ENCODE data around the gene KIF26B. TPM values are rescaled to one million over a fixed set of nuclear protein-coding genes. Genes with fewer than 3 reads are reported as not detected.
A peak's percentile ranks its signal among the peaks of the same experiment; 100 is the strongest.

The KIF26B gene
- total RNA-seq, 1 experiment from 2014 or later, result 2.1 TPM

DNA sequence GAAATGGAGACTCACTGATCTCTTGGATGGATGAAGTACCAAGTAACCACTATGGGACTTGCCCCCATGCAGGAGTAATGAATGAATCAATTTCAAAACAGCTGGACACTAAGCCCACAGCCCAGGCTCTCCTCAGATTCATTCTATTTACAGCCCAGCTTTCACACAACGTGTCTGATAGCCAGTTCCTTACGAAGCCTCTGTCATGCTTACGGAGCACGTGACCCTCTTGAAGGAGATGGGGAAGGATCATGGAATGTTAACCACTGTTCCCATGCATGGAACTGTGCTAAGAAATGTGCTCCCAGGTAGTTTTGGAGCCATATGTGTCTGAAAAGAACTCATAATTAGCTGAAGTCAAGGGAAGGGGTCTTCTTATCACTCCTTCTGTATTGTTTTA lies 124.1 kb downstream of the KIF26B start:
- DNase-seq (ENCODE audit: low spot score), result no peak

GRCh38 chr1:245279346-245279745 lies 124.6 kb downstream of the KIF26B start:
- DNase-seq (ENCODE audit: low spot score), result peak; percentile 16

- DNase-seq (ENCODE audit: low spot score), result no peak
Measured at GRCh38 chr1:245283001-245283400, 128.2 kb downstream of the KIF26B start.

DNA sequence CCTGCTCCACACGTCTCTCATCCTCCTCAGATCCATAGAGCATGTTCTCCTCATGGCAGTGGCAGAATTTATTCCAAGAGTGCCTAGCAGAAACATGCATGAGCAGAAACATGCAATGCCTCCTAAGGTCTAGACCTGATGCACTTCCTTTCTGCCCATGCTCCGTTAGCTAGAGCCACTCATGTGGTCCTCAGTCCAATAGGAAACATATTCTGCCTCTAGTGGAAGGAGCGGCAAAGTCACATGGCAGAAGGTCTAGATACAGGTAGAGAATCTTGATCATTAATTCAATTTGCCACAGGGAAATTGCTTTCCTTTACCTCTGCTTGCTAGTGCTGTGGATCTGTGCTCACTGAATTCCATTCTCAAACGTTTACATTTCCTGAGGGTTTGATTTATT lies 130.4 kb downstream of the KIF26B start:
- DNase-seq (ENCODE audit: low spot score), result no peak

DNA sequence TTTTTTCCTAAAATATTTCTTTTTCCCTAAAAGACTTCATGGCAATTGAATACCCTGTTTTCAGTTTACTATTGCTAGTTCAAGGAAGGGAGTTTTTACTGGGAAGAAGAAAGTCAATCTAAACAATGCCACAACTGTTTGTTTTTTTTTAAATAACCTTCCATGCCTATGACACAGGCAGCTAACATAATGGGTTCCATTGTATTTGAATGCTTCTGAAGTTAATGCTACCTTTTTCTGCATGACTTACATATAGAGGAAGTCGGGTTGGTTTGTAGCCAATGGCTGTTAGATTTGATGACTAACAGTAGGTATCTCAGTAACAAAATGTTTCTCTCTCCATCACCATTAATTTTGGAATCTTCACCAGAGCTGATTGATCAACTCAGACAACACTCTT lies 134.0 kb downstream of the KIF26B start:
- DNase-seq (ENCODE audit: low spot score), result peak; percentile 18

GRCh38 chr1:245290836-245291235 lies 136.1 kb downstream of the KIF26B start:
- DNase-seq (ENCODE audit: low spot score), result no peak

GRCh38 chr1:245291351-245291750 lies 136.6 kb downstream of the KIF26B start:
- DNase-seq (ENCODE audit: low spot score), result no peak

- no peak for DNase-seq (ENCODE audit: low spot score)
Measured at GRCh38 chr1:245292141-245292540, 137.4 kb downstream of the KIF26B start.

GRCh38 chr1:245292553-245292952 lies 137.8 kb downstream of the KIF26B start:
- no peak for DNase-seq (ENCODE audit: low spot score)

- no peak for DNase-seq (ENCODE audit: low spot score)
Measured at GRCh38 chr1:245294020-245294419, 139.2 kb downstream of the KIF26B start.

DNA sequence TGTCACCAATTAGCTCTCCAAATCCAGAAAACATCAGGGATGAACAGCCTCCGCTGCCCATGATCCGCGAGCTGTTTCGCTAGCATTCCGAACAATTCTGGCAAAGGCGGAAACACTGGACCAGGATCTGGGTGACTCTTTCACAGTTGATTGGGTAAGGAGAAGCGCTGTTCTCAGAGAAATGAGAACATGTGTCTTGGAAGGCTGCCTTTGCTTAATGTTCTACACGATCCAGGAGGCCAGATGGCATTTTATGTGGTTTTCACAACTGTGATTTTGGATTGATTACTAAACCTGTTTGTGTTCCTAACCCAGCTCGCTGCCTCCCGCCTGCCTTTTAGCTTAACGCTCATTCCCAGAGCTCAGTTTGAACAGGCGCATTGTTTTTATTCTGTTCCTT lies 144.0 kb downstream of the KIF26B start:
- no peak for DNase-seq (ENCODE audit: low spot score)

GRCh38 chr1:245301162-245301580 lies 146.4 kb downstream of the KIF26B start:
- DNase-seq (ENCODE audit: low spot score), result no peak

DNA sequence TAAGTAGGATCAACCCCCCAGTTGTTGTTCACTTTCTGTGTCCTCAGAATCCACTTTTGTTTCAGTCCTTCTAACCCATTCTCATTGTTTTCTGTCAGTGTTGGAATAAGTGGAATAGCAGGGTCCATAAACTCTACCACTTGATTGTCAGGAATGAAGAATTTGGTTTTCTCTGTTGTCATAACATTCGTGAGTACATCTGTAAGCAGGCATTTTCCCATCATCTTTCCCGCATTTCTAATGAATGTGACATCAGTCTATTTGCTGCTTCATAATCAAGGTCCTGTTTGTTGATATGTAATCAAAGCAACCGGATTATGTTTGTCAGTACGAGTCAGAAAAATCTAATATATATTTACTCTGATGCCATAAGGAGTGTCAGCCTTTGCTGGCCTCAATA lies 147.1 kb downstream of the KIF26B start:
- no peak for DNase-seq (ENCODE audit: low spot score)

DNA sequence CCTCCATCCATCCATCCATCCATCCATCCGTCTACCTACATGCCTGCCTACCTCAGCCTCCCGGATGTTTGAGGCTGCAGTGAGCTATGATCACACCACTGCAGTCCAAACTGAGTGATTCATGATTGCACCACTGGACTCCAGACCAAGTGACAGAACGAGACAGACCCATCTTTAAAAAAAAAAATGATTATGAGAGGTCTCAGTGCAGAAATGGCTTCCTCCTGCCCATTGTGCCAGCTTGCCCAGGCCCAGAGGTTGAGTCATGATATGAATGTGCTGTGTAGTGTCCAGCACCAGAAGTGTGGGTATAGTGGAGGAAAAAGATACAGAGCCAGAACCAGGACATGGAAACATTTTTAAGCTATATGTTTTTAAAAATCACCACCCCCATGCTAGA lies 149.9 kb downstream of the KIF26B start:
- no peak for DNase-seq (ENCODE audit: low spot score)

GRCh38 chr1:245306020-245306419 lies 151.2 kb downstream of the KIF26B start:
- DNase-seq (ENCODE audit: low spot score), result no peak

GRCh38 chr1:245306628-245307410 lies 152.0 kb downstream of the KIF26B start:
- DNase-seq (ENCODE audit: low spot score), result no peak

DNA sequence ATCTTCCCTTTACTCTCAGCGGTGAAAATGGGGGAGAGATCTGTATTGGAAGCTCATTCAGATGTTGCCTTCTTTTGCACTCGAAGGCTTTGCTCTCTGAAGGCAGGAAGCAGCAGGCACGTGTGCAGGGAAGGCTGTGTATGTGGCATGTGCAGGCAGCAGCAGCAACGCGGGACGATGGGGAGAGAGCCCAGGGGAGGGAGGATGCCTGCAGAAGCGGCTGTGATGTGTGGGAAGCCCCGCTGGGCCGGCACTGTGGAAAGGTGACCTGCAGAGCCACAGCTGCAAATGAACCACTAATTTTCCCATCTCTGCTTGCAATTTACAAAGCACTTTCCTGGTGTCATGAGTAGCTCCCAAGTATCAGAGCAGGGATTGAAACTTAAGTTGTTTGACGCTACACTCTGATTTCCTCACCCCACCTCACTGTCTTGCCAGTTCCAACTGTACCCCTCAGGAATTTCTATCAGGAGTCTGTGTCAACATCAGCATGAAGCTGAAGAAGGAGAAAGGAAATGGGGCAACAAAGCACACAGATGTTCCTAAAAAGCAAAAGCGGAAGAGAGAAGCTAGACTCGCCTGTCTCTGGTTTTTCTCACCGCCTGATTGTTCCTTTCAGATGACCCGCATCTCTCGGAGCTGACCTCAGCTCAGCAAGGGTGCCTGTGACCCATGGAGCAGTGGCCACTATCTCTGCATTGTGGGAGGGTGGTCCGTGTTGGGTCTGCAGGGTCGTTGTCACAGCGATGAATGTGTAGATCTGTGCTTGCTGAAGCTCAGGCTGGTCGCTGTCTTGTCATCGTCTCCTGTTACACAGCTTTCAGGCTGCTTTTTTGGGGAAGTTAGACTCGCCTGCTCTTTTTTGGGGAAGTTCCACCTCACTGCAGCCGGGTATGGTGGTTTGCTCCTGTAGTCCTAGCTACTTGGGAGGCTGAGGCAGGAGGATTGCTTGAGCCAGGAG lies 156.1 kb downstream of the KIF26B start:
- no peak for DNase-seq (ENCODE audit: low spot score)

GRCh38 chr1:245311887-245312536 lies 157.2 kb downstream of the KIF26B start:
- DNase-seq (ENCODE audit: low spot score), result no peak

- no peak for DNase-seq (ENCODE audit: low spot score)
Measured at GRCh38 chr1:245313576-245313975, 158.8 kb downstream of the KIF26B start.

DNA sequence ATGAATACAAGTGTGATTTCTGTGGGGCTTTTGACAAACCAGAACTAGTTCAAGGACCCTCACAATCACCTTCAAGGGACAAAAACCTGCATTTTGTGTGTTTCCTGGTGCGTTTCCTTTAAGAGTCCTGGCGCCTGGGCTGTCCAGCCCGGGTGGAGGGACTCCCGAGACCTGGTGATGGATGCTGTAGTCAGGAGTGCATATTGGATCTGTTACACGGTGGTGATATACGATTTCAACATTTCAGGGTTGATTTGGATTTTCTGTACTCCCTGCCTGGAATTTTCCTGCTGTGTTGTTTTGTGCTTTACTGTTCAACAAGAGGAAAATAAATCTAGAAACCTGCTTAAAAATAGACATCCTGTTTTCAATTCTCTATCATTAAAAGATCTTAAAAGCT lies 162.0 kb downstream of the KIF26B start:
- DNase-seq (ENCODE audit: low spot score), result no peak

- no peak for DNase-seq (ENCODE audit: low spot score)
Measured at GRCh38 chr1:245317217-245317616, 162.4 kb downstream of the KIF26B start.

DNA sequence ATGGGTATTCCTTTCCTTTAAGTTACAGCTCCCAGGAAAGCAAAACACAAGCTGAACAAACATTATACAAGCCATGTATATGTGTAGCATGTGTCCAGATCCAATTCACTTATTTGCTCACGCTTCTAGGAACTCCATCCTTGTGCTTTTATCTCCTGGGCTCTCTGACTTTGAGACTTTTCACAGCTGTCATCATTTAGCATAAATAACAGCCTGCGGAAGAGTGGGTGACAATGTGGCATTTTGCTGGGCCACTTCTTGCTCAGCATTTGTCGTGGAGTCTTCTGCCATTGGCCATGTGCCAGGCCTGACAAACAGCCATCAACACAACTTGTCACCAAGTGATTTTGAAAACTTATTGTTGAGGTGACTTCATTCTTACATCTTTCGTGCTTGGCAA lies 164.3 kb downstream of the KIF26B start:
- no peak for DNase-seq (ENCODE audit: low spot score)
